Colonic mucosa (tissue), 4 donors: Measurements from ENCODE around the gene DYNLL1. TPM values are rescaled to one million over a fixed set of nuclear protein-coding genes. Genes with fewer than 3 reads are reported as not detected.
"Not testable (repeated sequence)": the region's sequence is repeated elsewhere in the genome, so short reads cannot be mapped to it uniquely, and the experiment has no call there.

ENCODE experiments used
- DNase-seq: peaks from one replicate; pipeline ENCODE4 v3.0.0-alpha.2; 2020
- H3K27ac ChIP-seq: fragments of 200-600 bp; one replicate; pipeline ENCODE4 v1.8.0; 2021
- H3K27me3 ChIP-seq: fragments of 200-600 bp; one replicate; pipeline ENCODE4 v1.8.0; 2021
- H3K36me3 ChIP-seq: fragments of 200-600 bp; one replicate; pipeline ENCODE4 v1.8.0; 2021
- H3K4me1 ChIP-seq: fragments of 200-600 bp; one replicate; pipeline ENCODE4 v1.8.0; 2021; ENCODE audit warnings: mild to moderate bottlenecking
- H3K4me3 ChIP-seq: fragments of 200-600 bp; one replicate; pipeline ENCODE4 v1.8.0; 2021
- H3K9ac ChIP-seq, 2 donors: one replicate each; pipeline ENCODE4 v1.7.0; 2013; ENCODE audit warnings: control low read depth in 2 of 2, low read depth in 2 of 2, low read length in 2 of 2
- H3K9me3 ChIP-seq: fragments of 200-600 bp; one replicate; pipeline ENCODE4 v1.8.0; 2021
- intact Hi-C: fragments of 100-400 bp; cut with DNase I; formaldehyde crosslinking; loops from one replicate; pipeline ENCODE4 v1.14.1; 2022
- total RNA-seq, 2 donors: library from RNA; stranded (reverse); fragmentation: NEBNext Ultra II Directional in 1 of 2; extraction: Animal tissue kit (Norgen Biotek cat#: 25700) in 1 of 2; gene quantifications; one replicate each; pipeline ENCODE4 v1.2.1, GENCODE V29; 2021
- TF ChIP-seq, protein P1 (sequence below): fragments of 200-600 bp; IDR thresholded peaks from one replicate; pipeline ENCODE4 v1.8.0; 2022; ENCODE audit warnings: antibody characterized with exemption, mild to moderate bottlenecking
- donor health status: healthy.
- donor health status: DM: no; HTN: no; CAD: no.
- donor health status: DM: no; HTN: no; CAD: no.

DYNLL1 gene
- total RNA-seq, 2 donors from 2014 or later: 359 to 463 TPM

DNA sequence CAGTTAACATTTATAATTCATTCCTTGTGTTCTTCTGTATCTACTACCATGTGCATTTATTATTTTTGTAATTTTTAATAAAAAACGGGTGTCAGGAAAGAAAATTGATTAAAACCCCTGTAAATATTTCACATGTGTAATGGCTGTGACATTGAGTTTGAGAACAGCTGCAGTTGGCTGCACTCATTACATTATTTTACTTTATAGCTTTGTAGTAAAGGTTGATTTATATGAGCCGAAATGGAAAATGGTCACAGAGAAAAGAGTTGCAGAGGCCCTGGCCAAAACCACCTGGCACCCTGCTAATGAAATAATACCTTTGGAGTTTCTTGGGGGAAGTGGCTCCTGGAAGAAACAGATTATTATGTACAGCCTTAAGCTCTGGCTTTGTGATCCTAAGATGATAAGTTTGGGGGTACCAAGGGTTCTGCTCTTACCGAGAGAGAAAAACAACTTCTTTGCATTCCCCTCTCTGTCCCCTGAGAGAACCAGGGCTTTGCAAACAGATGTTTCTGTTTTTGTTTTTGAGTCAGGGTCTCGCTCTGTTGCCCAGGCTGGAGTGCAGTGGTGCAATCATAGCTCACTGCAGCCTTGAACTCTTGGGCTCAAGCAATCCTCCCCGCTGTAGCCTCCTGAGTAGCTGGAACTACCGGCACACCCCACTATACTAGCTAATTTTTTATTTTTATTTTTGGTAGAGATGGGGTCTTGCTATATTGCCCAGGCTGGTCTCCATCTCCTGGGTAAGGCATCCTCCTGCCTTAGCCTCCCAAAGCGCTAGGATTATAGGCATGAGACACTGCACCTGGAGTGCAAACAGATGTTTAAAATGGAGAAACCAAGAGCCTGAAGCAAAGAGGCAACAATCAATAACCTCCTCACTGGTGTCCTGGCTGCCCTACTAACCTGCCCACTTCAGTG, 9.7 kb upstream of the DYNLL1 start:
- Histone ChIP-seq H3K36me3 (no peaks in the 10 kb centered on the region), H3K27ac (no peak overlapping the region), H3K9me3 (no peaks in the 10 kb centered on the region), H3K4me3 (no peak overlapping the region), H3K4me1 (no peaks in the 10 kb centered on the region), H3K9ac (no peak overlapping the region), H3K27me3 (no peaks in the 10 kb centered on the region)
- intact Hi-C loops: no loop called here
- TF ChIP-seq, protein P1, sequence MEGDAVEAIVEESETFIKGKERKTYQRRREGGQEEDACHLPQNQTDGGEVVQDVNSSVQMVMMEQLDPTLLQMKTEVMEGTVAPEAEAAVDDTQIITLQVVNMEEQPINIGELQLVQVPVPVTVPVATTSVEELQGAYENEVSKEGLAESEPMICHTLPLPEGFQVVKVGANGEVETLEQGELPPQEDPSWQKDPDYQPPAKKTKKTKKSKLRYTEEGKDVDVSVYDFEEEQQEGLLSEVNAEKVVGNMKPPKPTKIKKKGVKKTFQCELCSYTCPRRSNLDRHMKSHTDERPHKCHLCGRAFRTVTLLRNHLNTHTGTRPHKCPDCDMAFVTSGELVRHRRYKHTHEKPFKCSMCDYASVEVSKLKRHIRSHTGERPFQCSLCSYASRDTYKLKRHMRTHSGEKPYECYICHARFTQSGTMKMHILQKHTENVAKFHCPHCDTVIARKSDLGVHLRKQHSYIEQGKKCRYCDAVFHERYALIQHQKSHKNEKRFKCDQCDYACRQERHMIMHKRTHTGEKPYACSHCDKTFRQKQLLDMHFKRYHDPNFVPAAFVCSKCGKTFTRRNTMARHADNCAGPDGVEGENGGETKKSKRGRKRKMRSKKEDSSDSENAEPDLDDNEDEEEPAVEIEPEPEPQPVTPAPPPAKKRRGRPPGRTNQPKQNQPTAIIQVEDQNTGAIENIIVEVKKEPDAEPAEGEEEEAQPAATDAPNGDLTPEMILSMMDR: no peak
- DNase-seq: no peak

DNA sequence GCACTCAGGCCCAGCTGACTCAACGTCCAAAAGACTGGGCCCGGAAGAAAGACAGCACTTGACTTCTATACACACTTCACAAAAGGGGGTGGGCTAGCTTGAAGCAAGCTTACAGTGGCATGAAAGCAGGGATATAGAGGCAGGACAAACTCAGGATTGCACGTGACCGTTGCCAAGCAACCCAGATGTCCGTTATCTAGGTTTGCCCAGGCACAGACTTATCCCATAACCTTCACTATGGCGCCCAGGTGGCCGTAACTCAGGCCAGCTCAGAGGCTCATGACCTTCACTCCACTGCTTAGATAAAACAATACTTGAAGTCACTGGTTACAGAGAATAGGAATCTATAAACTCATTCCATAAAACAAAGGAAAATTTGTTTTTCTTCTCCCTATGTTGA, 8.4 kb upstream of the DYNLL1 start:
- H3K4me1 ChIP-seq, H3K36me3 ChIP-seq, H3K9me3 ChIP-seq, DNase-seq, H3K27me3 ChIP-seq, H3K4me3 ChIP-seq, intact Hi-C loops, H3K27ac ChIP-seq, H3K9ac ChIP-seq: not testable (repeated sequence)

DNA sequence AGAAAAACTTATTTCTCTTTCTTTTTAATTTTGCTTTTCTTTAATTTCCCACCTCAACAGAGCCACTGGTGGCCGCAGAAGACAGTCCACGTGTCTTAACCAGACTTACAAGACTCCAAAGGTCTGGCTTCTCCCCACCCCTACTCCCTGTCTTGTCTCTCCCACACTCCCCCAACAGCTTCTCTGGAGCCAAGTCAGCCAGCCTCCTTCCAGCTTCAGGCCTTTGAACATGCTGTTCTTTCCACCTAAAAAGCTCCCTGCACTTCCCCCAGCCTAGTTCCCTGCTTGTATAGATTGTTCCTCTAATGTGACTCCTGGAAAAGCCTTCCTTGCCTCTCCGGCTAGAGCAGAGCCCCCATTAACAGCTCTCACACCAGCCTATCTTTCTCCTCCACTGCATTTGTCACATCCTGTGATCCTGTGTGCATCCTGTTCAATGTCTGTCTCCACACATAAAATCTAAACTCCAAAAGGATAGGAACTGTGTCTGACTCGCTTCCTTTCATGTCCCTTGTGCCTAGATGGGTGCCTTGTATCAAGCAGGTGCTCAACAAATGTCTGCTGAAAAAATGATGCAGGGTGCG, 7.8 kb upstream of the DYNLL1 start:
- no peak for DNase-seq
- Histone ChIP-seq H3K36me3 (no peaks in the 10 kb centered on the region), H3K27ac (no peak overlapping the region), H3K4me3 (no peak overlapping the region), H3K9me3 (no peaks in the 10 kb centered on the region), H3K9ac (no peak overlapping the region), H3K4me1 (no peaks in the 10 kb centered on the region), H3K27me3 (no peaks in the 10 kb centered on the region)
- TF ChIP-seq, protein P1: no peak
- intact Hi-C loops: no loop called here

DNA sequence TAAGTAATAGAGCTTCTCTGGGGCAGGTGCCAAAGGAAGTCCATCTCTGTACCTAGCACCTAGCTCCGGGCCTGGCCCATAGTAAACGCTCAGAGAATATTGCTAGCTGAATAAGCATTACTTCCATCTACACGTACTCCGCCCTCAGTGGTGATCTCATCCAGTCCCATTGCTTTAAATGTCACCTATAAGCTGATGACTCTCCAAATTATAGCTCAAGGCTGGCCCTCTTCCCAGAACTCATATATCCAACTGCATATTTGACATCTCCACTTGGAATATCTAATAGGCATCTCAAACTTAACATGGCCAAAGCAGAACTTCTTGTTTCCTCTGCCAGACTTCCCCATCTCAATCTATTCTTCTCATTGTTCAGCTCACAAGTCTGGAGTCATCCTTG, 6.9 kb upstream of the DYNLL1 start:
- intact Hi-C loops: no loop called here
- H3K9ac ChIP-seq: no peak overlapping the region
- no peak overlapping the region for H3K27ac ChIP-seq
- H3K4me1 ChIP-seq: no peaks in the 10 kb centered on the region
- H3K4me3 ChIP-seq: no peak overlapping the region
- peak; percentile 48 for DNase-seq
- H3K27me3 ChIP-seq: no peaks in the 10 kb centered on the region
- TF ChIP-seq, protein P1: no peak
- no peaks in the 10 kb centered on the region for H3K9me3 ChIP-seq
- H3K36me3 ChIP-seq: no peaks in the 10 kb centered on the region

DNA sequence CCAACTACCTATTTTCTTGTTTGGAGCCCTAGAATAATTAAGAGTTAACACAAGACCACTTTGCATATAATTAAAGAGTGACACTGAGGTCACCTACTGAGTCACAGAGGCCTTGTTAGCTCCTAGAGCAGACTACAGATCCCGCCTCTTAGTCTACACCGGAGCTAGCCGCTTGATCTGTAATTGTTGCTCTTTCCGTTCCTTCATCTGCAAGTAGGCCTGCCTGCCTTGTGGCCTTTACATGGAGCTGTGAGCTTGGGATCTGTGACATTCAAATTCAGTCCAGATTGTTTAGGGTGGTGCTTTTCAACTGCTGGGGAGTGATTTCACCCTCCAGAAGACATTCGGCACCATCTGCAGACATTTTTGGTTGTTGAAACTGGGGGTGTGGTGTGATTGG, 5.6 kb upstream of the DYNLL1 start:
- Histone ChIP-seq H3K27ac (no peak overlapping the region), H3K4me1 (no peaks in the 10 kb centered on the region), H3K27me3 (no peaks in the 10 kb centered on the region), H3K4me3 (no peak overlapping the region), H3K36me3 (no peaks in the 10 kb centered on the region), H3K9me3 (no peaks in the 10 kb centered on the region), H3K9ac (no peak overlapping the region)
- intact Hi-C loops: no loop called here
- DNase-seq: no peak
- TF ChIP-seq, protein P1: no peak
